Activated CD4-positive, alpha-beta T cell treated with anti-CD3 and anti-CD28 coated beads, Interleukin-2, amount 50 U/mL, for 16 hours (primary cell): ENCODE results near the gene KRTAP19-4.

Experiments used
- DNase-seq: peaks from one replicate; pipeline ENCODE4 v3.0.0-alpha.2; 2020

Gene KRTAP19-4, protein sequence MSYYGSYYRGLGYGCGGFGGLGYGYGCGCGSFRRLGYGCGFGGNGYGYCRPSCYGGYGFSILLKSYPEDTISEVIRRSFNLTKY

DNA sequence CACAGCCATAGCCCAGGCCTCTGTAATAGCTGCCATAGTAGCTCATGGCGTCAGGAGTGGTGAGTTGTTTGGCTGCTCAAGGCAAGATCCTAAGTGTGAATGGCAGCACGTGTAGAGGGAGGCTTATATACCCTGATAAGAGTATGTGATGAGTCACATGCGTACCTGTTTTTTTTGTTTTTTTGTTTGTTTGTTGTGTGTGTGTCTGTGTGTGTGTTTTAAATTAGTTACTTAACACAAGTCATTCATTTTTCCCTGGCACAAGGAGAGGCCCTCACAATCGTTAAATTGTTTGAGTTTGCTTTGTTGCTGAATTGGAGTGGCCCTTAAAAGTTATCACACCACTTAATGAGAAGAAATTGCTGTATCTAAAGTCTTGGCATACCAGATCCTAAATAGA, at the start of gene KRTAP19-4:
TSS of gene KRTAP19-4 (minus strand) at position 101 of the 400 bp plus-strand sequence. CDS start at position 46, 55 bp downstream.
- DNase-seq = no peak

DNA sequence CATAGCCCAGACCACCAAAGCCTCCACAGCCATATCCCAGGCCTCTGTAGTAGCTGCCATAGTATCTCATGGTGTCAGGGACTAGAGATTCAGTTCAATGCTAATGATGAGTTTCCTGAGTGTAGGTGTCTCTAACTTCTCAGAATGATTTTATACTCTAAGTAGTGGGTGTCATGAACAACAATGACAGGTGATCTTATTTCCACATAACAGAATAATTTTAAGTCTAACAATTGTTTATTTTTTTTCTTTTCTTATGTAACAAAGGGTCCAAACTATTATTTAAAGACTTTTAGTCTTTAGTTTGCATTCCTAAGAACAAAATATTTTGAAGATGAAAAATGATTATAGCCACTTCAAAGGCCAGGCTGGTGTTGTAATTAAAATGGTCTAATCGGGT, 44.8 kb upstream of the KRTAP19-4 start, which contains the start of gene KRTAP19-6:
TSS of gene KRTAP19-6 (minus strand) at position 101 of the 400 bp plus-strand sequence. CDS start at position 70, 31 bp downstream.
- DNase-seq = no peak

DNA sequence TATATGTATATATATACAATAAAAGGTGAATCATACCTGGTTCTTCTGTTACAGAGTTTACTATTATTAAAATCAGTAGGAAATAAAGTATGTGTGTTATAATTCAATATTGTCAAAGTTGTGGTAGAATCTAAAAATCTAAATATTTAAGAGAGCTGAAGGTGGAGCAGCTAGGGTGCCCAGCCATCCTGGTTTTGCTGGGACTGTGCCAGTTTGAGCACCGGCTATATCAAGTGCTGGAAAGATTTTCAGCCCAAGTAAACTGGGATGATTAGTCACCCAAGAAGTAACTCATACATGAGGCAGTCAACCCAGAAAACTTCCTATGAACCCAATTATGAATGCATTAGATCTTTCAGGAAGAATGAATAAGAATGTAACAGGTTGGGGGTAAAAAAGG, 21.9 kb upstream of the KRTAP19-4 start:
- no peak for DNase-seq

DNA sequence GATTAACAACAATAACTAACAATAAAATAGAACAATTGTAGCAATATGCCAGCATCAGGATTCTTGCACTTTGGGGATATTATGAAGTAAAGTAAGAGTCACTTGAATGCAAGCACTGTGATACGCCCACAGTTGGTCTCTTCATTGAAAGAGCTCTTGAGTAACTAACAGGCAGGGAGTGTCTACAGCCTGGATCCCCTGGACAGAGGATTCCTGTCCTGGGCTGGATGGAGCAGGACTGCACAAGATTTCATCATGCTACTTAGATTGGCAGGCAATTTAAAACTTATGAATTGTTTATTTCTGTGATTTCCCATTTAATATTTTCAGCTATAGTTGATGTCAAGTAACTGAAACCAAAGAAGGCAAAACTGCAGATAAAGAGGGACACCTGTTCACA, 18.7 kb upstream of the KRTAP19-4 start:
- DNase-seq = no peak

DNA sequence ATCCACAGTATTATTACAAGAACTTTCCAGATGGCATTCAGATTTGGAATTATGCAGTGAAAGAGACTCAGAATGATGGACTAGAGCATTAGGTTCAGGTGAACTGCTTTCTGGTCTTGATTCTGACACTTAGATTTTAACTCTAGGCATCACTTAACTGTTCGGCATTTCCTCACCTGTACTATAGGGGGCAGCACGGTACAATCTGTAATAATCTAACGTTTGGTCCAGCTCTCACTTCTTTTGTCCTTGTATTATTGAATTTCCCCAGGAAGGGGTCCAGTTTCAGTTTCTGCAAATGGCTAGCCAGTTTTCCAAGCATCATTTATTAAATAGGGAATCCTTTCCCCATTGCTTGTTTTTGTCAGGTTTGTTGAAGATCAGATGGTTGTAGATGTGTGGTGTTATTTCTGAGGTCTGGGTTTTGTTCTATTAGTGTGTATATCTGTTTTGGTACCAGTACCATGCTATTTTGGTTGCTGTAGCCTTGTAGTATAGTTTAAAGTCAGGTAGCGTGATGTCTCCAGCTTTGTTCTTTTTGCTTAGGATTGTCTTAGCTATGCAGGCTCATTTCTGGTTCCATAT, 8.7 kb upstream of the KRTAP19-4 start:
- peak; percentile 29 for DNase-seq

DNA sequence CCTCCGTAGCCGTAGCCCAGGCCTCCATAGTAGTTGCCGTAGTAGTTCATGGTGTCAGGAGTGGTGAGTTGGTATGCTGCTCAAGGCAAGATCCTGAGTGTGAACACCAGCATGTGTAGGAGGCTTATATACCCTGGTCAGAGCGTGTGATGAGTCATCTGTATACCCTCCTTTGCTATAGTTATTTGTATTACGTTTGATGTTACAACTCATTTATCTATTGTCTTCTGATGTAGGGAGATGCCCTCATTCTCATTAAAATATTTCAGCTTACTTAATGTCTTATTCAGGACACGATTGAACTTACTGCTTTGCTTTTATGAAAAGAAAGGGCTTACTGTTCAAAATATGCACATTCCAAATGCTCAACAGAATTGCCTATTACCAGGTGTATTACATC, 5.1 kb upstream of the KRTAP19-4 start, which contains the start of gene KRTAP19-5:
TSS of gene KRTAP19-5 (minus strand) at position 101 of the 400 bp plus-strand sequence. CDS start at position 50, 51 bp downstream.
- no peak for DNase-seq

DNA sequence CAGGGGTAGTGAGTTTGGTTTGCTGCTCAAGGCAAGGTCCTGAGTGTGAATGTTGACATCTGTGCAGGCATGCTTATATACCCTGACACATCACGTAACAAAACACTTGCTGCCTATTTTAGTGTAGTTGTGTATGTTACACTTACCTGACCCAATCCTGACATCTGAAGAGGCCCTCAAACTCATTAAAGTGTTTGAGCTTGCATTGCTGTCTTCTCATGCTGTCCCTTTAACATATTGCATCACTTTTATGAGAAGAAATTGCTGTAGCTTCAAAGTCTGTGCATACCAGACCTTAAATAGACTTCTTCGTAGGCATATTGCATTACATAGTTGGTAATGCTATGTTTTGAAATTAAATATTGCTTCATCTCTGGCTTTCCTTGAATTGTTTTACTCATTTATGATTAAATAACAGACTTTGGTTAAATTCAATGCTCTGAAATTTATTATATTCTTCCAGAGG, 5.0 kb downstream of the KRTAP19-4 start, which contains the start of gene KRTAP19-3:
TSS of gene KRTAP19-3 (minus strand) at position 51 of the 466 bp plus-strand sequence. CDS start 56 bp downstream, outside the sequence.
- DNase-seq = no peak

DNA sequence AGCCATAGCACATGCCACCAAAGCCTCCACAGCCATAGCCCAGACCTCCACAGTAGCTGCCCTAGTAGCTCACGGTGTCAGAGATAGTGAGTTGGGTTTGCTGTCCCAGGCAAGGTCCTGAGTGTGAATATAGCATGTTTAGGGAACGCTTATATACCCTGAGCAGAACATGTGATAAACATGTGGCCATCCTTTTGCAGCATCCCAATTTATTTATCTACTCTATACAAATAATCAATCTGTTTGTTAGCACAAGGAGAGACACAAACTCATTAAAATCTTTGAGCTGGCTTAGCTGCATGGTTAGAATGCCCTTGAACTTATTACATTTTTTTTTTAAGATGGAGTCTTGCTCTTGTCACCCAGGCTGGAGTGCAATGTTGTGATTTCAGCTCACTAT, 9.6 kb downstream of the KRTAP19-4 start, which contains the start of gene KRTAP19-2:
TSS of gene KRTAP19-2 (minus strand) at position 101 of the 400 bp plus-strand sequence. CDS start at position 13, 88 bp downstream.
- DNase-seq = no peak

DNA sequence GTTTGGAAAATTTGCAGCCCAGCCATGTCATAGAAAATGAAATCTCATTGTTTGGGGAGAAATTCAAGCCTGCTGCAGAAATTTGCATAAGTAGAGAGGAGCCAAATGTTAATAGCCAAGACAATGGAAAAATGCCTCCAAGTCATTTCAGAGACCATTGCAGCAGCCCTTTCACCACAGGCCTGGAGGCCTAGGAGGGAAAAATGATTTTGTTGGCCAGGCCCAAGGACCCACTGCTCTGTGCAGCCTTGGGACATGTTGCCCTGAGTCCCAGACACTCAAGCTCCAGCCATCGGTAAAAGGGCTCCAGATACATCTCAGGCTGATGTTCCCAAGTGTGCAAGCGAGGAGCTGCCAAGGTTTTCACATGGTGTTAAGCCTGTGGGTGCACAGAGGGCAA, 10.8 kb downstream of the KRTAP19-4 start:
- DNase-seq = no peak

DNA sequence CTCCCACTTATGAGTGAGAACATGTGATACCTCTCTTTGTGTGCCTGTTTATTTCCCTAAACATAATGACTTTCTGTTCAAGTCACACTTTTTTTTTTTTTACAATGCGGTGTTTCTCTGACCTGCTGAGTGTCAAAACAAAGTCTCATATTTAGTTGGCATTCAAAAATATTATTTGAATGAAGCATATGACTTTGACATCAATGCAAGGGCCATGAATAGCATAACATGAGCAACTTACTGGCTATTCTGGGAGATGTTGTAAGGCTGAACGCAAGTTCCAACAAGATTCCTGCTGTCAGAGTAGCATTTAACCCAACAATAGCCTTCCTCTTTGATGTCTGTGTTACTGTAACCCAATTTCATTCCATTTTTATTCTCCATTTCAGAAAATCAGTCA, 14.8 kb downstream of the KRTAP19-4 start:
- DNase-seq = no peak

DNA sequence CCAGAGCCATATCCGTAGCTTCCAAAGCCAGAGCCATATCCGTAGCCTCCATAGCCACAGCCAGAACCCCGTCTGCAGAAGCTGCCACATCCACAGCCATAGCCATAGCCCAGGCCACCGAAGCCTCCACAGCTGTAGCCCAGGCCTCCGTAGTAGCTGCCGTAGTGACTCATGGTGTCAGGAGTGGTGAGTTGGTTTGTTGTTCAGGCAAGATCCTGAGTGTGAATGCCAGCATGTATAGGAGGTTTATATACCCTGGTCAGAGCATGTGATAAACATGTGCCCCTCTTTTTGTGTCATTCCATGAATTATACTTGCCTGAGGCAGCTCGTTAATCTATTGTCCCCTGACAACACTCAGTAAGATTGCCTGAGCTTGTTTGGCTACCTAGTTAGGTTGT, 16.8 kb downstream of the KRTAP19-4 start, which contains the start of gene KRTAP19-1:
TSS of gene KRTAP19-1 (minus strand) at position 223 of the 400 bp plus-strand sequence. CDS start at position 173, 50 bp downstream.
- no peak for DNase-seq

DNA sequence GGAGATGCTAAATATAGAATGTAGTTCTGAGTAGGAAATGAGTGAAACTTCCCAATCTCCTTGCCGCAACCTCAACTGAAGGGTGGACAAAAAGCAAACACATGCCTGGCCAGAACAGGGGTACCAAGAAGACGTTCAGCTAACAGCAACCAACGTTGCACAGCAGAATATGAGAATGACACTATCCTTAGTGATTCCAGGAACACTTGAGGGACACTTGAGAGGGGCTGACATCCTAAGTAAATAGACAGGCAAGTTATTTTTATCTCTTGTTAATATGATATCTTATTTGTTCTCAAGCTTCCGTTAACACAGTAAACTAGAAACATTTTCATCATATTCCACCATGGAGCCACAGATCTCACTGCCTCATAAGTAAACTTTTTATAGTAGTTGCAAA, 17.7 kb downstream of the KRTAP19-4 start:
- DNase-seq = no peak

DNA sequence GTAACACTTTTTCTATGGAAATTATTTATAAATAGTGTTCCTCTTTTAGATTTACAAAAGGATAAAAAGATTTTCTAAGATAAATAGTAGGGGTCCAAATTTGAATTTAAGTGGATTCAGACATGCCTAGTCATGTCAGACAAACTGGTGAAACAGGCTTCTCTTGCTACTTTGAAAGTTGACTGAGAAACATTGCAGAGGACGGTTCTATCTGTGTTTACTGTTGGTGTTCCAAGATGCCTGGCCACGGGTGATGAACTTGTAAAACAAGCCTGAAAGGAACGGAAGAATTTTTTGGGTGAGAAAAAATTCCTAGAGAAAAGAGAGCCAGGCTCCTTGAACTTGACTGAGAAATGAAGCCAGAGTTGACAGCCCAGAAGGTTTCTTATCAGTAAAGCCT, 19.0 kb downstream of the KRTAP19-4 start:
- no peak for DNase-seq

DNA sequence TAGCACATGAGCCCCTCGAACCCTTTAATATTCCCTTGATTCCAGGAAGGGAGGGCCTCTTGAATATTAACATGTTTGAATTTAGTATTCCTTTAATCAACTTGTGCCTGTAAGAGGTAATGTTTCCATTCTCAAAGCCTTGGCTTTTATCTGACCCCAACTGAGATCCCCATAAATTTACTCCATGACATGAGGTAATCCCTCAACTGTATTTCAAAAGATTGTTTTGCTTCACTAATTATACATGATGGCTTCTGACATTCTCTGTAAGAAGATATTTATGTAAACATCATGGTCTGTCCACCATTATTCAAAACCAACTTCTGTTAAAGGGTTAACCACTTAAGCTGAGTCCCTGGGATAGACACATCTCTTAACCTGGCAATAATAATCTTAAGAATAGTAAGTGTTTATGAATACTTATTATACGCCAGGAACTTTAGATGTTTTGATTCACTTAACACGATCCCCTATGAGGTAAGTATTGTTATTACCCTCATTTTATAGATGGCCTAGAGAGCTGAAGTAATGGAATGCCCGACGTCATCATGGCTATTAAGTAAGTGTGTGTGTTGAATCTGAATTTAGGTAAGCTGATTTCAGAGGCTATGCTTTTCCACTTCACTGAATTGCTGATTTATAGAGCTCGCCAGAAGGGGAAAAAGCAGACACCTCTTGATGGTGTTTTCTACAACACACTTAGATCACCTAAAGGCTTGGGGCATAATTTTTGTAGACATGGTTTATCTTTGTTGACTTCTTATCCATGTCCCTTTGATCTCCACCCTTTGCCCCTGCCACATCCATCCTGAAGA, 27.9 kb downstream of the KRTAP19-4 start:
- DNase-seq = no peak

DNA sequence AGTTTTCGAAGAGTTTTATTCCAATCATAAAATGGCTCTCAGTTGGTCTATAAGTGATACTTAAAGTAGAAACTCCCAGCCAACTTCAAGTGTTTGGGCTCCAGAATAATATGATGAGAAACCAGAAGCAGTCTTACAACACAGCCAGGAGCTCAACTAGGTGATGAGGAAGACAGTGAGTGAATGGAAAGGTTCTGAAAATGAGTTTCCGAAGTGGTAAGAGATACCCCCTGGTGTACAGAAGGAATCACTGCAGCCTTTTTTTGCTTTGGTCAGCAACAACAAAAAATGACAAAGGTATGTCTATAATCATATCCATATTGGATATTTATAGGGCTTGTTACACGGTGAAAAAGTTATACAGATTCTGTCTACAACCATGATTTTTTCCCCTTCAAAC, 33.3 kb downstream of the KRTAP19-4 start:
- DNase-seq = no peak

DNA sequence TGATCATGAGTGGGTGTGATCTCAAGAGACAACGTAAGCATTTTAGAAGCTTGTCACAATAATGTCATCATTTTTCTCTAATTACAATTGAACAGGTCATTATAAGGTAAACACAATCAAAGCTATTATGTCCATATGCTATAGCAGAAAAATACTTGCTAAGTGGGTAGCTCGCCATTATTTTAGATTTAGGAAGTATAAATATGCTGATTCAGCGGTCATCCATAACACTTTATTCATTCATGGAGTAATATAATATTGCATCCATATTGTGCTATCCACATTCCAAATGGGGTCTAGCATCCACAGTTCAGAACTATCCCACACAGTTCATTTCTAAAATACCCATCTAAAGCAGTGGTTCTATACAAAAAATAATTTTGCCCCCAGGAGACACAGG, 48.5 kb downstream of the KRTAP19-4 start:
- DNase-seq = no peak

DNA sequence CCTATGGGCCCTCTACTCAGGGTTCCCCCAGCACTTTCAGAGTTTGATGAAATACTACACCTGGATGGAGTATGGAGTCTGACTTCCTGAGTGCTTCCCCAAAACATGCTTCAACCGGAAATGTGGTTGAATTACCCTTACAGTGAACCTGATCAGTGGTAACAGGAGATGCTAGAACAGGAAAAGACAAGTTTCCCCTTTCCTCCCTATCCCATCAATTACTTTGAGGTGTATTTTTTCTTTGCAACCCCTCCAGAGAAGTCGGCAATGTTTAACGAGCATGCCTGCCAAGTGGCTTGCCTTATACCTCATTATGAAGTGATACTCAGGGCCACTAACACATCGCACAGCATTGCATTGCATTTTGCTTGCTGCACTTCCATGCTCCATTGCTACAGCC, 49.9 kb downstream of the KRTAP19-4 start:
- DNase-seq = no peak
